HG03103 (cell line): ENCODE results near the gene FBXW4.
"Not testable (repeated sequence)": the region's sequence is repeated elsewhere in the genome, so short reads cannot be mapped to it uniquely, and the experiment has no call there.

Experiments
- ATAC-seq: cut with Tn5 transposase; IDR thresholded peaks from one replicate; pipeline ENCODE4 v1.9.1; 2021; ENCODE audit warnings: low read depth; ENCODE audit not compliant: unreplicated experiment

FBXW4 gene

DNA sequence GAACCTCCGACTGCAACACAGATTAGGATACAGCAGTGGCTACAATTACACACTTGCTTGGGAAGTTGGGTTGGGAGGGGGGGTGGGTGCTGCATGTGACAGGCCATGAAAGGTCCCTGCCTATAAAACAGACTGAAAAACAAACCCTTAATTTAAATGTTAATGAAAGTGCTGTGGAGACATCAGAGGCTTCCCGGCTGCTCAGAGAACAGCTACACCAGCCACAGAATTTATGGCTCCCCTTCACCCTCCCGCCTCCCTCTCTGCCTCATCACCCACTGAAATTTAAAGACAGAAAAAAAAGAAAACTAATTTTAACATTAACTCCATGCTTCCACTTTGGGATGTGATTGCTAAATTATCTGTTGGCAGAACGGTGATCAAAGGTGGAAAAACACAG lies 34.7 kb downstream of the FBXW4 start:
- no peak for ATAC-seq

DNA sequence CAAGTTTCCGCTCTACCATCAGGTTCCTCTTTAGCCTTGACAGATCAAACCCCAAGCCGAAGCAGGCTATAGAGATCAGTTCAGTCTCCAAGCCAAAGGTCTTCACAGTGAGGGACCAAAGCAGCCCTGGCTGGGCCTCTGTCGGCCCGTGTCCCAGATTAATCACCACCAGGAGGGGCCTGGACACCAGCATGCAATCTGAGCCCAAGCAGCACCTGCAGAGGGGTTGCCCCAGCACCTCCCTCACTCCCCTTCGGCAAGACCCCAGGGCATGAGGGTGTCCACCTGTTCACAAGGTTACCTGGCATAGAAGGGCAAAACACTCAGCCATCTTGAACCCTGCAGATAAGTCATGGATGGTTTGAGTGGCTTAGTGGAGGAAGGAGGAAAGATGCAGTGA lies 36.0 kb downstream of the FBXW4 start:
- ATAC-seq: no peak

DNA sequence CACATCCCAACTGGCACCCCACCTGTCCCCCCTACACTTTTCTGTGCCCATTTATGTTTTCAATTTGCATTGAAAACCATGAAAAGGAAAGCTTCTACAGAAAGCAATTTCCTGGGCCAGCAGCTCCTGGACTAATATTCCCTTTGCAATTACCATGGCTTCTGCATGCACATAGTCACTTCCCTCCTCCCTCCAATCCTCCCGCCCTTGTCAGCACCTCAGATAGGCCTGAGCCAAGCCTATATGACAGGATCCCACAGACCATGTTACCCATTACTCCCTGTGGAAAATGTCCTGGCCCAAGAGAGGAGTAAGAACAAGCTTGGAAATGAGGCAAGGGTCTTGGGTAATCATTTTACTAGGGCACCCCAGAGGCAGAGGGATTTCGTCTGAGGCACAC lies 38.1 kb downstream of the FBXW4 start:
- ATAC-seq: no peak

DNA sequence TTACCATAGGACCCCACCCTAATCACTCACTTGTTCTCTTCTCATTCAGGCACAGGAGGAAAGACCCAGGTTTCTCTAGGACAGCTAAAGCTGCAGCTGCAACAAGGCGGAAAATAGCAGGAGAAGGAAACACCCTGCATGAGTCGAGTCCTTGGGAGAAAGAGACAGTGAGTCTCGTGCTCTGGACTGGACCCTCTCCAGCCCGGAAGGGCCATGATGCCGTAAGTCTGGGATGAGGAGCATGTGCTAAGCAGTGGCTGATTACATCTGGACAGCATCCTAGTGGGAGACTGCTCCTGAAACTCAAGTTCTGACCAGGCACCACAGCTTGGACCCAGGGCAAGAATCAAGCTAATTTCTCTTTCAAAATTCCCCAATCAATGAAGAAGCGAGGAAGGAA lies 39.4 kb downstream of the FBXW4 start:
- no peak for ATAC-seq

DNA sequence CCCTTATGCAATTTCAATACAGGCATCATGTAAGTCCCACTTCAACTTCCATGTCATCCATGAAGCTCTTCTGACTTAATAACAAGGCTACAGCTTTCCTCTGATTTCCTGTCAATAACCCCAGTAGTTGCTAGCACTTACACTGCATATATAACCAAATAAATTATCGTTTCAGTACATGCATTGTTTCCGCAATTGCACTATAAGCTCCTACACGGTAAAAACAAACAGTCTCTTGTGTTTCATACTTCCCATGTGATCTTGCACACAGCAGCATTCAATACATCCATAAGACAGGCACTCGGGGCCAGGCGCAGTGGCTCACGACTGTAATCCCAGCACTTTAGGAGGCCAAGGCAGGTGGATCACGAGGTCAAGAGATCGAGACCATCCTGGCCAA lies 41.4 kb downstream of the FBXW4 start:
- ATAC-seq: no peak

DNA sequence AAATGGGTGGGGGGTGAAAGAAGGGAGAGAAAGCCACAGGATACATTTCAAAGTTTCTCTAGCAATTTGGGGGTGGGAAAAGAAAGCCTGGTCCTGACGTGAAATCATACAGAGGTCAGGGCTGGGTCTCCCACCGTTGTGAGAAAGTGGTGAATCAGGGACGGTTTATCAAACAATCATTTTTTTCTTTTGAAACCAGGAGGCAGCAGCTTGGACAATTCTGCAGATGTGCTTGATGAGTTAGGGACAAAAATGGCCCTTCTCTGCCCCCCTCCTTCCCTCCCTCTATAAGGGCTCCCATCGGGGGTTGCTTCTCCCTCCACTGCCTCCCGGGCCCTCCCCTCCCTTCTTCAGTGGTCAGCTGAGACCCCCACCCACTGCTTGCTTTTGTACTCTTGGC lies 43.6 kb downstream of the FBXW4 start:
- ATAC-seq: no peak

DNA sequence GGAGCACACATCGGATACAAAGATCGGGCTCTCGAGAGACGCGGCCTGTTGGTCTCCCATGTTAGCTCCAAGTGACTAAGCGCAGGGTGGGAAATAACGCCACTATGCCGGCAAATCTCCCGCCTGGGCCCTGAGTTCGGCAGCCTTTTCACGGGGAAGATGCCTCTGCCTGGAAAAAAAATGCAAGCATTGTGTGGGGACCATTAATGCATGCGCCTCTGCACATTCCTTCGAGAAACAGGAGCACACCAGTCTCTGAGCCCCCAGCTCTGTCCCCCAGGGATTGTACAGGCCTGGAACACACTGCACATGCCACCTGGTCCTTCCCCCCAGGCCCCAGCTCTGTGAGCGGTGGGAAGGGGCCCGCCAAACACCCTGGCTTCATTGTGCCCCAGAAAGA lies 44.1 kb downstream of the FBXW4 start:
- no peak for ATAC-seq

DNA sequence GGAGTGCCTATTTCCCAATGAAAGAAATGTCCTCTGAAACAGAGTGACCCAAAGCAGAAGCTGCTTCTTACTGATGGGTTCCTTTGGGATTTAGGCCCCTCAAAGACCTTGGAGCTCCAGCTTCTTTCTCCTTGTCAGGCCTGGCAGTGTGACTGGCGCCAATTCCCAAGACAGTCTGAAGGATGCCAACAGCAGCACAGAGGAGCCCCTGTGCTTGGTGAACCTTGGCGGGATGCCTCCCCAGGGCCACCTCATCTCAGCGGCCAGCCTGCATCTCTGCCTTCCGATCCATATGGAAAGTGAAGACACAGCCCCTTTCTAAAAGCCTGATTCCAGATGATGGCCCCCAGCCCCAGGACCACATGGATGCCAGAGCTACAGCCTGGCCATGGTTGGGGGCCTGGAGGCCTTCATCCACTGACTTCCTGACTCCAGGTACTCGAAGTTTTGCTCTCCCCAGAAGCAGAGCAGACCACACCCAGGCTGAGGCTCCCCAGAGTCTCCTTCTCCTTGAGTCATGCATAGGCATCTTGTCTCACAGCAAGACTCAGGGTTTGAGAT lies 45.4 kb downstream of the FBXW4 start:
- no peak for ATAC-seq

DNA sequence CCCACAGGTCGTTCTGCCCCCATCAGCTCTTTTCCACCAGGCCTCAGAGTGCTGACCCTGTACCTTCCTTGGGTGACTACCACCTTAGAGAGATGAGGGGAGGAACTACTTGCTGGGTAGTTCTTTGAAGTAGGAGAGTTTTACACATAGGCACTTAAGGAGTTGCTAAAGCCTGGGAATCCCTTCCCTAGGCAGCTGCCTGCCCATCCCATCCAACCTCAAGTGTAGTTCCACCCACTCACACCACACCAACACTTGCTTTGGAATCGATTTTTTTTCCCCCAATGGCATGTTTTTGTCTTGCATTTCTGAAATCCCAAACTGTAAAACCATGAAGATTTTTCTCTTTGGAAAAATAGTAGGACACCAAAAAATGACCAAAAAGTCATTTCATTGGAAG lies 47.7 kb downstream of the FBXW4 start:
- no peak for ATAC-seq

DNA sequence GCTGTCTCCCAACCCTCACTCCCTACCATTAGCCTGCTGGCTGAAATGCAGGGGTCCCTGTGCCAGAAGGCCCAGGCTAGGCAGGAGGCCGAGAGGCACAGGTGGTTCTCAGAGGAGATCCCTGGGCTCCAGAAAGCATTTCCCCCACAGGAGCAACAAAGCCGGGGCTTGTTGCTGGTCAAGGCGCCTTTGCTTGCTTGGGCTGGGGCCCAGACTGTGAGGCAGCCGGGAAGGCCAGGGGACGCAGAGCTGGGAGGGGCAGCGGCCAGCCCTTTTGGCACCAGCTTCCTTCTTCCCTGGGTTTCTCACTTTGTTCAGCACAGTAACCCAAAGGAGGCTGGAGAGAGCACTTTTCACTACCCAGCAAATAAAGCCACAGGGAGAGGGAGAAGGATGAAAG lies 48.6 kb downstream of the FBXW4 start:
- ATAC-seq: no peak

DNA sequence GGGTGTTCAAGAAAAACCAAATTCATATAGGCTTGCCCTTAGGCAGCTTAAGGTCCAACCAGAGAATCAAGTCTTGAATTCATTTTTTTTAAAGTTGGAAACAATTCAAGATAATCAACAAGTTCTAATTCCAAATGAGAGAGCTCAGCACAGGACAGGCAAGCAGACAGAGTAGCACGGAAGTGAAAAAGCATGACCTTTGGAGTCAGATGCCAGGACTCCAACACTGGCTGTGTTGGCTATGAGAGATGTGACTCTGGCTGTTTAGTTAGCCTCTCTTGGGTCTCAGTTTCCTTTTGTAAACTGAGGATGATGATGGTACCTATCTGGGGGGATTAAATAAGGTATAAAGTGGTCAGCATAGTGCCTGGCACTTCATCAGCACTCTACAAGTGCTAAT lies 49.3 kb downstream of the FBXW4 start:
- ATAC-seq: no peak

DNA sequence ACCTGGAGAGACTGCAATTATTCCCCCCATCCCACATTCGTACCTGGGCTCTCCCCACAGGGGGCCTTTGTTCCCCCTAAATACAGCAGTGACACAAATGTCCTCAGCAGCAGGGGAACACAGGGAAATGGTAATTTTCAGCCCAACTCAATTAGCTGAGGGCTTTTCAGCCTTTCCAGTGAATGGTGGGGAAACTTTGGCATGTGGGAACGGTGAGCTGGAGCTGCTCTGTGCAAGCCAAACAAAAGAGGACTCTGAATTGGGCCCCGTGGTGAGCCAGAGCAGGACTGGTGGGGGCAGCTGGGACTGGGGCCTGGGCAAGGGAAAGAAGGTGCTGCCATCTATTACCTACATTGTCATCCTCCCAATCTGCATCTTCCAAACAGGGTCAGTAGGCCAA lies 51.0 kb downstream of the FBXW4 start:
- no peak for ATAC-seq

DNA sequence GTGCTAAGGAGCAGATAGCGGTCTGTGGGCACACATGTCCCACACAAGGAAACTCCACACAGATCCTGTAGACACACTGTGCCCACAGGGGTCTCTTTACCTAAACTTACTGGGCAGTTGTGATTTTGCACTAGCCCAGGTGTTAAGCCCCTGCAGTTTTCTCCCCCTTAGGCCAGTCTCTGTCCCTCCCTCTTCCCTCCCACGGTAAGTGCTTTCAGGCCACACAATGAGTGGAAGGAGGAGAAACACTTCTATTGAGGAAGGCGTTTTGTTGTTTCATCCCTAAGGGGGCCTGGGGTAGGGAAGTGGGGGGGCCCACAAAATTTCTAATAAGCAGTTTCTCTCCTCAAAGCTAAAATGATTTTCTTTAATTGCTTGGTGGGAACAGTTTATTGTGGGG lies 51.4 kb downstream of the FBXW4 start:
- ATAC-seq: no peak

DNA sequence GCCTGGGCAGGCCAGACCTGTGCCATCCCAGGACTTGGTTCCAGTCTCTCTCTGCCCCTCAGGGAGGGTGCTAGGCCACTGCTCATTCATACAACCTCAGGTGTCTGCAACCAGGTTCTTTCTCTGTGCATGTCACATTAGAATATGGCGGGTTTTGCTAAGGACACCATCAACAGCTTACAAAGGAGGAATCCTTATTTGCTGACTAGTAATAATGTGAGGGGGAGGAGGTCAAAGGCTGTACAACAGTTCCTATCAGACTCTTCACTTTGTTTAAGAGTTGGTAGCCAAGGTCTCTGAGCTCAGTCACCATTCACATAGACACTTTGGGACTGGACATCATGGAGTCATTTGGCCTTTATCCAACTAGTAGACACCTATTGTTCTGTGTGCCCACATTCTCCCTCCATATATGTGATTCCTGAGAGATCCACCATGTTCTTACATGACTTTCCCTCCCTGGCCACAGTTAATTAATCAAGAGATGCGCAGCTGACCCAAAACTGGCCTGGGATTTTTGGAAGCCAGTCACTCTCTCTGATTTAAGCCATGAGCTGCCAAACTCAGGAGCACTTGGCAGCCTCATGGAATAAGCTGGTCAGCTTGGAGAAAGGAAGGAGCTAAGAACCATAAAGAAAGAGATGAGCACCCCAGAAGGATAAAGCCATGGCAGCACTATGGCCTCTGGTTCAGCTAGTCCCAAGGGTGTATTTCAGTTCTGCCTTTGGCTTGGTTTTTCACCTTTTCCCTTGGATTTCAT lies 55.6 kb downstream of the FBXW4 start:
- no peak for ATAC-seq

DNA sequence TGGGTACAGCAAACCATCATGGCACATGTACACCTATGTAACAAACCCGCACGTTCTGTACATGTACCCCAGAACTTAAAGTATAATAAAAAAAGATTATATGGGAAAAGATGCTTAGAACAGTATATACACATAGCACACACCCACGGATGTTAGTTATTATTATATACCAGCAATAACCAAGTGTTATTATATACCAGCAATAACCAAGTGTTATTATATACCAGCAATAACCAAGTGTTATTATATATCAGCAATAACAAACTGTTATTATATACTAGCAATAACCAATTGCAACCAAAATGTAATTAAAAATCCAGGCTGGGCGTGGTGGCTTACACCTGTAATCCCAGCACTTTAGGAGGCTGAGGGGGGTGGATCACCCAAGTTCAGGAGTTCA lies 61.5 kb downstream of the FBXW4 start:
- ATAC-seq: not testable (repeated sequence)

DNA sequence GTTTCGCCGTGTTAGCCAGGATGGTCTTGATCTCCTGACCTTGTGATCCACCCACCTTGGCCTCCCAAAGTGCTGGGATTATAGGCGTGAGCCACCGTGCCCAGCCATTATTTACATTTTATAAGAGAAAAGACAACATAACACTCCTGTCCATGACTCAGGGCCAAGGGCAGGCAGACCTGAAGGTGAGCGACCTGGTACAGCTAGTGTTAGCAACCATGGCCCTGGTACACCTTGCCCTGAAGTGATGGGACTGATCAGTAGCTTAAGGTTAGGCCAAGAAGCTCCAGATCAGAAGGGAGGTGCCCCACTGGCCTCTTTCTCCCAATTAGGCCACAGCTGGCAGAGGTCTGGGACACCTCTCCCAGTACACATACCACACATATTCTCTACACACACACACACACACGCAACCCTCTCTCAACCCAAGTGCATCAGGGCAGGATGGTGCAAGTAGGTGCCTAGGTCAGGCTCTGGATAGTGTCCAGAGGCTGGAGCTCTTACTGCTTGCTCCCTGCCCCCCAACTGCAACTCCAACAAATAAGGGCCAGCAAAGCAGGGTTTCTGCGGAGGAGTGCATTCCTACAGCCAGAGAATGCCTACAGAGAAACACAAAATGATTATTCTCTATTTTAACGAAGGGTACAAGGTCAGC lies 63.0 kb downstream of the FBXW4 start:
- no peak for ATAC-seq

DNA sequence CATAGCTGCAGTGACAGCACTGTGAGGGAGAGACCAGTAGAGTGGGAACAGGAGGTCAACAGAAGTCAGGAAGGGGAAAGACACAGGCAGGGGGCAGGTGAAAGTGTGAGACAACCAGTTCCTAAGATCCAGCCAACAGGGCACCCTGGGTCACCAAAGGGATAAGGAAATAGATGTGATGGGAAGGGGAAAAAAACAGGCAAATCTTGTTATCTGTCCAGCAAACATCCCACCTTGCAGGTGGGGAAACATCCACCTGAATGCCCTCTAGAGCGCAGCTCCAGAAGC lies 64.4 kb downstream of the FBXW4 start:
- ATAC-seq: no peak

DNA sequence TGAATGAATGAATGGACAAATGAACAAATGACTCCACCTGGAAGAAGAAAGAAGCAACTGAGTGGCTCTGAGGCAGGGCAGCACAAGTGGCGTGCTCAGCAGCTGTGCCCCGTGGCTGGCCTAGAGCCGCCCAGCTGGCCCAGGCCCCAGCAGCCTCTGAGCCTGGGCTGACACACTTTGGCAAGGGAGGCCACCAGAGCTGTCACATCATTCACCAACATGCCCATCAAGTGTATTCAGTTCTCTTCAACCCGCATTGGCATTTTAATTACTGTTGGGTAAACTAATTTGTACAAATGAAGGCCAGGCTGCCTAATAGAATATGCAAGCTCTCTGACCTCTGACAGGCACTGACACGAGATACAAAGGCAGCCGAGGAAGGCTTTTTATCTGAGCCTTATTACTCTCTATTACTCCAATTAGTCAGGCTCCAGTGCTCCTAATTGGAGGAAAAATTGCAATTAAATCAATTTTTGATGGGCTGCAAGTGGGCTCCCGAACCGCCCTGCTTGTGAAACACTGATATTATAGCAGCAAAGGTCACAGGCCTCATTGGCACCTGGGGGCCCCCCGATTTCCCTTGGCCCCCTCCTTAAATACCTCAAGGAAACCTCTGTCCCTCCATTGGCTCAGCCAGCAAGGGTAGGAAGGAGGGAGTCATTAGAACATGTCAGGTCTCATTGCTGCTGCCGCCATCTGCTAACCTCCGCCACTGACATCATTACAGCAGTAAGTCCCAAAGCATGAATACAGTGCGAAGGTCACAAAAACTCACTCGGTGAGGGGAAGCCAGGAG lies 64.9 kb downstream of the FBXW4 start:
- no peak for ATAC-seq

DNA sequence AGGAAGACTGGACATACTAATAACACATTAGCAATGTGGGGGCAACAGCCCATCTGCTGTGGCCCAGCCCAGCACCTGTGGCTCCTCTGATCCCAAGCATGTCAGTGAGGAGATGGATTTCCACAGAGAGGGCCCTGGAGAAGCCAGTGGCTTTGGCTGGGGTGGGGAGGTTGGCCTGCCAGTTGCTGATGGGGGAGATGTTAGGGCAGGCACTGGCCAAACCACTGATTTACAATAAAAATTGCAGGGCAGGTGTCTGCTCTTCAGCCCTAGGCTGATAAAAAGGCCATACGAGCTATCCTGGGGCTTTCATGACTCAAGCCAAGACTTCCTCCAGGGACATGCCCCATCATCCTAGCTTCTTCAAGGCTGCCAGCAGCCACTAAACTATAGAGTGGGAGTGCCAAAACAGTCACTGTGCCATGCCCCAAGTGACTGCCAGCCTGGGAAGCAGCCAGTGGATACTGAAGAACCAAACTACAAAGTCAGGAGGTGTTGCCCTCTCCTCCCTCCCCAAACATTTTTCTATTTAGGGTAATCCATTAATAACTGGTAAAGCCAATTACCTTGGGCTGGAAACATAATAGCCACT lies 69.1 kb downstream of the FBXW4 start:
- no peak for ATAC-seq

DNA sequence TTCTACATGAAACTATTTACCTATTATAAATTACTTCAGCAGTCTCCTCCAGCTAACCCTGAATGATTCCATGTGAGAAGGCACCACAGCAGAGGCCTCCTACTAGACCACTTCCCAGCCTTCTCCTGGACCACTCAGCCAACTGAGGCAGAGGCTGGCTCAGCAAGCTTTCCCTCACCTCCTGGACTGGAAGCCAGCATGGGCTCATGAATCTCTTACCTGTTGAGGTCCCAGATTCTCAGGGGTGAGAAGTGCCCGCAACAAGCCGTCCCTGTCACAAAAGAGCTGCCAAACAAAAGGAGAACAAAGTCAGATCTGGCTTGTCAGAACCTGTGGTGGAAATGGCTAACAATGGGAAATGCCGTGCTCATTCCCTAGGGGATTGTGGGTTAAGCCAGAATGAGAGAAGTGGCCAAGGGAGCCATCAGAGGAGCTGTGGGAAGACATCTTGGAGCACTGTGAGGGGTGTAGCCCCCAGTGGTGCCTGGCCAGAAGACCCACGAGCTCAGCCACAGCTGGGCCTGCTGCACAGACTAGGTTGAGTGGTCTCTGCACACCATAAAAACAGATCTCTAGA lies 70.4 kb downstream of the FBXW4 start:
- ATAC-seq: no peak

DNA sequence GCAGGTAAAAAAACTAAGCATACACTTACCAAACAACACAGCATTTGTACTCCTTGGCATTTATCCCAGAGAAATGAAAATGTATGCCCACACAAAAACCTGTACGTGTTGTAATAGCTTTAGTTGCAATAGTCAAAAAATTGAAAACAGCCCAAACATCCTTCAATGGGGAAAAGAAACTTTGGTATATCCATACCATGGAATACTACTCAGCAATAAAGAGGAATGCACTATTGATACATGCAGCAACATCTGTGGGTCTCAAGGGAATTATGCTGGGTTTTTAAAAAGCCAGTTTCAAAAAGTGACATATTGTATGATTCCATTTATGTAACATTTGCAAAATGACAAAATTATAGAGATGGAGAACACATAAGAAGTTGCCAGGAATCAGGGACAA lies 71.4 kb downstream of the FBXW4 start:
- ATAC-seq: no peak
